HepG2 (cell line): ENCODE results near the gene MGAT5. TPM values are rescaled to one million over a fixed set of nuclear protein-coding genes. Genes with fewer than 3 reads are reported as not detected.

ENCODE experiments used
- ARID2 ChIP-seq: sonication (generic); formaldehyde crosslinking; IDR thresholded peaks from 2 replicates; pipeline ENCODE4 v1.8.1; 2022; ENCODE audit warnings: mild to moderate bottlenecking, missing genetic modification reagents, borderline replicate concordance
- BCL6 ChIP-seq: IDR thresholded peaks from 2 replicates; pipeline ENCODE4 v1.6.1; 2016; ENCODE audit warnings: missing genetic modification reagents, missing compliant biosample characterization
- CEBPG ChIP-seq: IDR thresholded peaks from 2 replicates; pipeline ENCODE4 v1.6.1; 2016
- CREM ChIP-seq, 2 experiments: sonication (generic) in 1 of 2; formaldehyde crosslinking in 1 of 2; IDR thresholded peaks; 2 replicates each; pipeline versions ENCODE4 v1.4.0 to v1.6.1; 2016 to 2020; ENCODE audit warnings: antibody characterized with exemption in 1 of 2, mild to moderate bottlenecking in 1 of 2, missing genetic modification reagents in 1 of 2
- GATAD1 ChIP-seq: IDR thresholded peaks from 2 replicates; pipeline ENCODE4 v1.6.1; 2016; ENCODE audit warnings: missing genetic modification reagents, missing compliant biosample characterization
- HNRNPL ChIP-seq: fragments of 200-400 bp; formaldehyde crosslinking; IDR thresholded peaks from 2 replicates; pipeline ENCODE4 v1.6.1; 2017; ENCODE audit warnings: mild to moderate bottlenecking, low read depth, low read length
- MTF2 ChIP-seq: sonication (generic); formaldehyde crosslinking; IDR thresholded peaks from 2 replicates; pipeline ENCODE4 v1.5.0; 2020; ENCODE audit warnings: missing genetic modification reagents, borderline replicate concordance
- RARA ChIP-seq: IDR thresholded peaks from 2 replicates; pipeline ENCODE4 v1.6.1; 2016; ENCODE audit warnings: missing genetic modification reagents, missing compliant biosample characterization
- RCOR2 ChIP-seq: IDR thresholded peaks from 2 replicates; pipeline ENCODE4 v1.6.1; 2016; ENCODE audit warnings: missing biosample characterization, missing genetic modification reagents
- SETDB1 ChIP-seq: sonication (generic); formaldehyde crosslinking; IDR thresholded peaks from 2 replicates; pipeline ENCODE4 v1.5.1; 2020; ENCODE audit warnings: missing genetic modification reagents, mild to moderate bottlenecking, borderline replicate concordance
- SOX13 ChIP-seq, 3 experiments: fragments of 450-650 bp in 1 of 3; sonication (generic) in 1 of 3; formaldehyde crosslinking in 1 of 3; IDR thresholded peaks in 2 of 3; conservative IDR thresholded peaks in 1 of 3; 2 replicates each; pipeline versions ENCODE4 v1.5.0 to v1.6.1; 2016 to 2020; ENCODE audit warnings: antibody characterized with exemption in 1 of 3, mild to moderate bottlenecking in 1 of 3, missing compliant biosample characterization in 1 of 3, missing genetic modification reagents in 1 of 3, moderate library complexity in 1 of 3
- TBL1XR1 ChIP-seq: fragments of 150-350 bp; IDR thresholded peaks from 2 replicates; pipeline ENCODE4 v1.6.1; 2014; ENCODE audit warnings: borderline replicate concordance, low read length; ENCODE audit not compliant: partially characterized antibody
- TBX3 ChIP-seq: fragments of 450-650 bp; IDR thresholded peaks from 2 replicates; pipeline ENCODE4 v1.6.1; 2017; ENCODE audit warnings: antibody characterized with exemption, mild to moderate bottlenecking, inconsistent platforms, borderline replicate concordance
- YY1 ChIP-seq: IDR thresholded peaks from 2 replicates; pipeline ENCODE4 v1.6.1; 2011; ENCODE audit warnings: low read length, low read depth, moderate library complexity, mild to moderate bottlenecking; ENCODE audit not compliant: insufficient read depth, insufficient replicate concordance
- ZFP36L2 ChIP-seq: sonication (generic); formaldehyde crosslinking; IDR thresholded peaks from 2 replicates; pipeline ENCODE4 v1.4.0; 2020; ENCODE audit warnings: missing genetic modification reagents
- ZNF124 ChIP-seq: sonication (generic); formaldehyde crosslinking; IDR thresholded peaks from 2 replicates; pipeline ENCODE4 v1.4.0; 2020; ENCODE audit warnings: missing genetic modification reagents
- ZNF24 ChIP-seq: fragments of 450-650 bp; IDR thresholded peaks from 2 replicates; pipeline ENCODE4 v1.6.1; 2017; ENCODE audit warnings: antibody characterized with exemption, mild to moderate bottlenecking
- ZNF256 ChIP-seq: sonication (generic); formaldehyde crosslinking; conservative IDR thresholded peaks from 2 replicates; pipeline ENCODE4 v1.4.0; 2020; ENCODE audit warnings: missing genetic modification reagents
- ZNF614 ChIP-seq: IDR thresholded peaks from 2 replicates; pipeline ENCODE4 v1.6.1; 2018; ENCODE audit warnings: missing biosample characterization, missing genetic modification reagents, inconsistent platforms, borderline replicate concordance
- polyA plus RNA-seq, 8 experiments: library from polyadenylated mRNA; depleted of rRNA in 3 of 8; stranded (reverse) in 7 of 8; unstranded in 1 of 8; fragments of >200 nt; fragmentation: Illumina TruSeq in 4 of 8; extraction: Trizol in 4 of 8; gene quantifications; 2 replicates each; pipeline versions ENCODE4 v1.2.1 to v1.2.3, GENCODE V29; 2011 to 2016; ENCODE audit warnings: low read depth in 4 of 8, missing spikeins in 1 of 8, mixed read lengths in 1 of 8; ENCODE audit not compliant: insufficient read depth in 1 of 8
- total RNA-seq, 5 experiments: library from RNA; depleted of rRNA; stranded (reverse); fragments of >200 nt; fragmentation: Illumina TruSeq; extraction: Trizol; gene quantifications; 2 replicates each; pipeline ENCODE4 v1.2.3, GENCODE V29; 2016; ENCODE audit warnings: low read depth in 1 of 5
- TF ChIP-seq, protein P1 (sequence below): sonication (generic); formaldehyde crosslinking; IDR thresholded peaks from 2 replicates; pipeline ENCODE4 v1.4.0; 2020; ENCODE audit warnings: missing genetic modification reagents, borderline replicate concordance
- TF ChIP-seq, protein P2 (sequence below): sonication (generic); formaldehyde crosslinking; IDR thresholded peaks from 2 replicates; pipeline ENCODE4 v1.4.0; 2020; ENCODE audit warnings: missing genetic modification reagents
- TF ChIP-seq, protein P3 (sequence below): sonication (generic); formaldehyde crosslinking; IDR thresholded peaks from 2 replicates; pipeline ENCODE4 v1.8.0; 2022; ENCODE audit warnings: low read depth, missing genetic modification reagents
- TF ChIP-seq, protein P4 (sequence below): sonication (generic); formaldehyde crosslinking; IDR thresholded peaks from 2 replicates; pipeline ENCODE4 v1.4.0; 2020; ENCODE audit warnings: missing genetic modification reagents

The MGAT5 gene
- total and polyA plus RNA-seq, 2 of the 13 experiments (the other 11 are each of a cell fraction or from before 2014, with no cell fraction given) = 33.1 to 60.2 TPM

DNA sequence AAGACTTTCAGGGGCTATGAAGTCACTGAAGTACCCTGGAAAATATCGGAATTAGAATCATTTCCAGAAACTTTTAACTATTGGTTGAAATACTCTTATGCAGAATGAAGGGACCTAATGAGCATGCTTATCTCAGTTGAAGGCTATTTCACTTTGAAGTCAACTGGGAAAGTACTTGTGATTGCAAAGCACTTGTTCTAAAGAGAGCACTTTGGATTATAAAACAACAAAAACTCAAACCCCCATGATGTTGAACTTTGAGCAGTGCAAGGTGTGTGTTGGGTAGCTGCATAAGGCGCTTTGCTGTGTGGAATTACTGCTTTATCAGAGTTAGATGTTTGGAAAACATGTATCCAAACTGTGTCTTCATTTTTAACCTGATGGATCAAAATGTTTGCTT is 12.0 kb upstream of the MGAT5 start (continued):
- TF ChIP-seq SOX13 (IDR thresholded peaks at IDR 0.05) = no peak
- TF ChIP-seq SOX13 (CRISPR knock-in tag; conservative IDR thresholded peaks at IDR 0.05 in 1 of 2, IDR thresholded peaks at IDR 0.05 in 1 of 2) = peak in 1 of 2 experiments; percentile 78; a peak in 2 of 4 replicates
- no peak for TF ChIP-seq RCOR2 (CRISPR knock-in tag)
- TF ChIP-seq ZFP36L2 (CRISPR knock-in tag) = no peak
- peak; percentile 41; the same call in 1 of the 2 replicates for TF ChIP-seq TBX3
- no peak for TF ChIP-seq ZNF124 (CRISPR knock-in tag)
- TF ChIP-seq, protein P1, sequence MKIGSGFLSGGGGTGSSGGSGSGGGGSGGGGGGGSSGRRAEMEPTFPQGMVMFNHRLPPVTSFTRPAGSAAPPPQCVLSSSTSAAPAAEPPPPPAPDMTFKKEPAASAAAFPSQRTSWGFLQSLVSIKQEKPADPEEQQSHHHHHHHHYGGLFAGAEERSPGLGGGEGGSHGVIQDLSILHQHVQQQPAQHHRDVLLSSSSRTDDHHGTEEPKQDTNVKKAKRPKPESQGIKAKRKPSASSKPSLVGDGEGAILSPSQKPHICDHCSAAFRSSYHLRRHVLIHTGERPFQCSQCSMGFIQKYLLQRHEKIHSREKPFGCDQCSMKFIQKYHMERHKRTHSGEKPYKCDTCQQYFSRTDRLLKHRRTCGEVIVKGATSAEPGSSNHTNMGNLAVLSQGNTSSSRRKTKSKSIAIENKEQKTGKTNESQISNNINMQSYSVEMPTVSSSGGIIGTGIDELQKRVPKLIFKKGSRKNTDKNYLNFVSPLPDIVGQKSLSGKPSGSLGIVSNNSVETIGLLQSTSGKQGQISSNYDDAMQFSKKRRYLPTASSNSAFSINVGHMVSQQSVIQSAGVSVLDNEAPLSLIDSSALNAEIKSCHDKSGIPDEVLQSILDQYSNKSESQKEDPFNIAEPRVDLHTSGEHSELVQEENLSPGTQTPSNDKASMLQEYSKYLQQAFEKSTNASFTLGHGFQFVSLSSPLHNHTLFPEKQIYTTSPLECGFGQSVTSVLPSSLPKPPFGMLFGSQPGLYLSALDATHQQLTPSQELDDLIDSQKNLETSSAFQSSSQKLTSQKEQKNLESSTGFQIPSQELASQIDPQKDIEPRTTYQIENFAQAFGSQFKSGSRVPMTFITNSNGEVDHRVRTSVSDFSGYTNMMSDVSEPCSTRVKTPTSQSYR (CRISPR knock-in tag) = peak; percentile 58; the same call in 1 of the 2 replicates
- TF ChIP-seq ARID2 (CRISPR knock-in tag) = no peak
- TF ChIP-seq, protein P2, sequence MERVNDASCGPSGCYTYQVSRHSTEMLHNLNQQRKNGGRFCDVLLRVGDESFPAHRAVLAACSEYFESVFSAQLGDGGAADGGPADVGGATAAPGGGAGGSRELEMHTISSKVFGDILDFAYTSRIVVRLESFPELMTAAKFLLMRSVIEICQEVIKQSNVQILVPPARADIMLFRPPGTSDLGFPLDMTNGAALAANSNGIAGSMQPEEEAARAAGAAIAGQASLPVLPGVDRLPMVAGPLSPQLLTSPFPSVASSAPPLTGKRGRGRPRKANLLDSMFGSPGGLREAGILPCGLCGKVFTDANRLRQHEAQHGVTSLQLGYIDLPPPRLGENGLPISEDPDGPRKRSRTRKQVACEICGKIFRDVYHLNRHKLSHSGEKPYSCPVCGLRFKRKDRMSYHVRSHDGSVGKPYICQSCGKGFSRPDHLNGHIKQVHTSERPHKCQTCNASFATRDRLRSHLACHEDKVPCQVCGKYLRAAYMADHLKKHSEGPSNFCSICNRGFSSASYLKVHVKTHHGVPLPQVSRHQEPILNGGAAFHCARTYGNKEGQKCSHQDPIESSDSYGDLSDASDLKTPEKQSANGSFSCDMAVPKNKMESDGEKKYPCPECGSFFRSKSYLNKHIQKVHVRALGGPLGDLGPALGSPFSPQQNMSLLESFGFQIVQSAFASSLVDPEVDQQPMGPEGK (CRISPR knock-in tag) = peak; percentile 48; the same call in 1 of the 2 replicates
- TF ChIP-seq, protein P3, sequence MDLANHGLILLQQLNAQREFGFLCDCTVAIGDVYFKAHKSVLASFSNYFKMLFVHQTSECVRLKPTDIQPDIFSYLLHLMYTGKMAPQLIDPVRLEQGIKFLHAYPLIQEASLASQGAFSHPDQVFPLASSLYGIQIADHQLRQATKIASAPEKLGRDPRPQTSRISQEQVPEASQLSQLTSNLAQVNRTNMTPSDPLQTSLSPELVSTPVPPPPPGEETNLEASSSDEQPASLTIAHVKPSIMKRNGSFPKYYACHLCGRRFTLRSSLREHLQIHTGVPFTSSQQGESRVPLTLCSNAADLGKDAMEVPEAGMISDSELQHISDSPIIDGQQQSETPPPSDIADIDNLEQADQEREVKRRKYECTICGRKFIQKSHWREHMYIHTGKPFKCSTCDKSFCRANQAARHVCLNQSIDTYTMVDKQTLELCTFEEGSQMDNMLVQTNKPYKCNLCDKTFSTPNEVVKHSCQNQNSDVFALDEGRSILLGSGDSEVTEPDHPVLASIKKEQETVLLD (CRISPR knock-in tag) = no peak
- TF ChIP-seq GATAD1 = no peak
- TF ChIP-seq ZNF614 (CRISPR knock-in tag) = 0 out of 2 replicates have a peak, but pooled peaks have one; percentile 27
- TF ChIP-seq YY1 = no peak
- no peak for TF ChIP-seq MTF2 (CRISPR knock-in tag)
- TF ChIP-seq TBL1XR1 = no peak
- TF ChIP-seq ZNF24 = no peak
- peak; percentile 40 for TF ChIP-seq BCL6 (CRISPR knock-in tag)
- peak; percentile 47 for TF ChIP-seq CEBPG (CRISPR knock-in tag)
- TF ChIP-seq SETDB1 (CRISPR knock-in tag) = no peak
- no peak for TF ChIP-seq ZNF256 (CRISPR knock-in tag)
- peak; percentile 72 for TF ChIP-seq CREM (IDR thresholded peaks at IDR 0.05)
- TF ChIP-seq CREM (CRISPR knock-in tag; IDR thresholded peaks at IDR 0.05) = no peak
- TF ChIP-seq HNRNPL = no peak
- peak; percentile 47 for TF ChIP-seq RARA (CRISPR knock-in tag)
- TF ChIP-seq, protein P4, sequence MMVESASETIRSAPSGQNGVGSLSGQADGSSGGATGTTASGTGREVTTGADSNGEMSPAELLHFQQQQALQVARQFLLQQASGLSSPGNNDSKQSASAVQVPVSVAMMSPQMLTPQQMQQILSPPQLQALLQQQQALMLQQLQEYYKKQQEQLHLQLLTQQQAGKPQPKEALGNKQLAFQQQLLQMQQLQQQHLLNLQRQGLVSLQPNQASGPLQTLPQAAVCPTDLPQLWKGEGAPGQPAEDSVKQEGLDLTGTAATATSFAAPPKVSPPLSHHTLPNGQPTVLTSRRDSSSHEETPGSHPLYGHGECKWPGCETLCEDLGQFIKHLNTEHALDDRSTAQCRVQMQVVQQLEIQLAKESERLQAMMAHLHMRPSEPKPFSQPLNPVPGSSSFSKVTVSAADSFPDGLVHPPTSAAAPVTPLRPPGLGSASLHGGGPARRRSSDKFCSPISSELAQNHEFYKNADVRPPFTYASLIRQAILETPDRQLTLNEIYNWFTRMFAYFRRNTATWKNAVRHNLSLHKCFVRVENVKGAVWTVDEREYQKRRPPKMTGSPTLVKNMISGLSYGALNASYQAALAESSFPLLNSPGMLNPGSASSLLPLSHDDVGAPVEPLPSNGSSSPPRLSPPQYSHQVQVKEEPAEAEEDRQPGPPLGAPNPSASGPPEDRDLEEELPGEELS = peak; percentile 80; the same call in 1 of the 2 replicates
